Activated CD8-positive, alpha-beta T cell treated with anti-CD3 and anti-CD28 coated beads, Interleukin-2, amount 10 ng/mL, durations not matched to agents 7 days and 5 days (primary cell): Measurements from ENCODE around the gene S1PR5. TPM values are rescaled to one million over a fixed set of nuclear protein-coding genes. Genes with fewer than 3 reads are reported as not detected.

Experiments used
- ATAC-seq: fragments of 150-1000 bp; cut with Tn5 transposase; one replicate; pipeline ENCODE4 v1.10.0; 2021; ENCODE audit warnings: moderate library complexity
- CTCF ChIA-PET: fragments of 350-600 bp; sonication (Branson Sonifier 250); formaldehyde crosslinking; loops from one replicate; lab custom pipeline; 2021; ENCODE audit warnings: antibody characterized with exemption; lab: Charles Lee
- POLR2A ChIA-PET: fragments of 350-600 bp; sonication (Branson Sonifier 250); formaldehyde crosslinking; loops from one replicate; lab custom pipeline; 2021; ENCODE audit warnings: antibody characterized with exemption; lab: Charles Lee
- DNase-seq: peaks from one replicate; pipeline ENCODE4 v3.0.0-alpha.2; 2020
- H3K27ac Mint-ChIP-seq: one replicate; pipeline ENCODE4 v1.8.0; 2021; ENCODE audit warnings: mild to moderate bottlenecking, mixed read lengths
- H3K27me3 Mint-ChIP-seq: one replicate; pipeline ENCODE4 v1.8.0; 2021; ENCODE audit warnings: low read depth, mixed read lengths
- H3K36me3 Mint-ChIP-seq: one replicate; pipeline ENCODE4 v1.8.0; 2021; ENCODE audit warnings: low read depth, mixed read lengths
- H3K4me1 Mint-ChIP-seq: one replicate; pipeline ENCODE4 v1.8.0; 2021; ENCODE audit warnings: low read depth, mixed read lengths
- H3K4me3 Mint-ChIP-seq: one replicate; pipeline ENCODE4 v1.8.0; 2021; ENCODE audit warnings: mild to moderate bottlenecking, mixed read lengths
- H3K9me3 Mint-ChIP-seq: one replicate; pipeline ENCODE4 v1.8.0; 2022; ENCODE audit warnings: mixed read lengths; ENCODE audit not compliant: insufficient read depth
- total RNA-seq, 2 experiments: library from RNA; stranded (reverse); gene quantifications; one replicate each; pipeline ENCODE4 v1.2.3, GENCODE V29; 2021

S1PR5 gene
- total RNA-seq, 2 experiments from 2014 or later, result 0.89 to 0.95 TPM

GRCh38 chr19:10514211-10515145 is 2.8 kb downstream of the S1PR5 start:
- DNase-seq (peak; percentile 67), ATAC-seq (peak; percentile 76)
- H3K27me3 Mint-ChIP-seq, result peaks cover 56% of the 10 kb centered on the region
- no peaks in the 10 kb centered on the region for H3K36me3 Mint-ChIP-seq
- POLR2A ChIA-PET, result no interaction called here
- H3K9me3 Mint-ChIP-seq, result no peaks in the 10 kb centered on the region
- H3K4me1 Mint-ChIP-seq, result peaks cover 46% of the 10 kb centered on the region
- peak overlapping the region; percentile 69 for H3K4me3 Mint-ChIP-seq
- H3K27ac Mint-ChIP-seq, result no peak overlapping the region
- CTCF ChIA-PET, result no interaction called here

GRCh38 chr19:10513223-10513622 is 4.0 kb downstream of the S1PR5 start:
- H3K36me3 Mint-ChIP-seq, result no peaks in the 10 kb centered on the region
- H3K4me3 Mint-ChIP-seq, result peak overlapping the region; percentile 3
- peaks cover 44% of the 10 kb centered on the region for H3K27me3 Mint-ChIP-seq
- ATAC-seq (no peak), DNase-seq (no peak)
- ChIA-PET CTCF (interaction anchor here (1.1 kb wide), 1 partner anchor 186 kb away, joined by 3 read pairs; no protein-coding TSS in a partner anchor), POLR2A (interaction anchor here (0.6 kb wide), 2 partner anchors 36 to 40 kb away, joined by 3 to 4 read pairs; no protein-coding TSS in a partner anchor)
- peaks cover 45% of the 10 kb centered on the region for H3K4me1 Mint-ChIP-seq
- H3K9me3 Mint-ChIP-seq, result no peaks in the 10 kb centered on the region
- no peak overlapping the region for H3K27ac Mint-ChIP-seq

- Mint-ChIP-seq H3K4me1 (peaks cover 43% of the 10 kb centered on the region), H3K9me3 (no peaks in the 10 kb centered on the region), H3K27me3 (peaks cover 29% of the 10 kb centered on the region), H3K36me3 (no peaks in the 10 kb centered on the region), H3K27ac (no peak overlapping the region), H3K4me3 (no peak overlapping the region)
- ATAC-seq (no peak), DNase-seq (peak; percentile 73)
- ChIA-PET POLR2A (no interaction called here), CTCF (interaction anchor here (1.3 to 5.3 kb wide), 3 partner anchors 35 to 189 kb away, joined by 3 to 34 read pairs (median 9); no protein-coding TSS in a partner anchor)
Measured at GRCh38 chr19:10510301-10510802, 6.9 kb downstream of the S1PR5 start.

DNA sequence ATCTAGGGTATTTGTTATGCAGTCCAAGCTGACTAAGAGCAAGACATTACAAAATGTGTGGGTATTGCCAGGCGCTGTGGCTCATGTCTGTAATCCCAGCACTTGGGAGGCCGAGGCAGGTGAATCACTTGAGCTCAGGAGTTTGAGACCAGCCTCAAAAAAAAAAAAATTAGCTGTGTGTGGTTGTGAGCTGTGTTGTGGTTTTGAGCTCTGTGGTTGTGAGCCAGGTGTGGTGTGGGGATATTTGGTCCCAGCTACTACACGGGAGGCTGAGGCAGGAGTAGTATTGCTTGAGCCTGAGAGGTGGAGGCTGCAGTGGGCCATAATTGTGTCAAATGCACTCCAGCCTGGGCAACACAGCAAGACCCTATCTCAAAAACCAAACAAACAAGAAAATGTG is 8.5 kb downstream of the S1PR5 start:
- ChIA-PET POLR2A (interaction anchor here (0.6 to 1.4 kb wide), 2 partner anchors 43 to 114 kb away, joined by 4 read pairs; no protein-coding TSS in a partner anchor), CTCF (interaction anchor here (0.6 to 5.3 kb wide), 18 partner anchors 14 to 344 kb away, joined by 3 to 34 read pairs (median 3); partner anchors contain the start of genes QTRT1 and RAVER1)
- ATAC-seq (peak; percentile 50), DNase-seq (no peak)
- Mint-ChIP-seq H3K27ac (peak overlapping the region; percentile 43), H3K4me3 (no peak overlapping the region), H3K36me3 (no peaks in the 10 kb centered on the region), H3K27me3 (peaks cover 15% of the 10 kb centered on the region), H3K4me1 (peaks cover 32% of the 10 kb centered on the region), H3K9me3 (no peaks in the 10 kb centered on the region)

- no peak overlapping the region for H3K27ac Mint-ChIP-seq
- DNase-seq, result no peak
Measured at GRCh38 chr19:10508036-10508435, 9.2 kb downstream of the S1PR5 start.

GRCh38 chr19:10505583-10506229 is 11.5 kb downstream of the S1PR5 start:
- Mint-ChIP-seq H3K9me3 (no peaks in the 10 kb centered on the region), H3K4me1 (peaks cover 36% of the 10 kb centered on the region), H3K27me3 (no peaks in the 10 kb centered on the region), H3K36me3 (peaks cover 8% of the 10 kb centered on the region), H3K4me3 (peak overlapping the region; percentile 28), H3K27ac (no peak overlapping the region)
- ChIA-PET POLR2A (interaction anchor here (0.7 to 1.1 kb wide), 2 partner anchors 56 to 62 kb away, joined by 4 to 5 read pairs; no protein-coding TSS in a partner anchor), CTCF (interaction anchor here (0.6 to 1.9 kb wide), 18 partner anchors 9 to 358 kb away, joined by 3 to 13 read pairs (median 4); partner anchors contain the start of gene KRI1)
- ATAC-seq, result peak; percentile 18
- DNase-seq, result peak; percentile 89

More at GRCh38 chr19:10508036-10508435, 9.2 kb downstream of the S1PR5 start:
- no peak overlapping the region for H3K4me3 Mint-ChIP-seq
- ChIA-PET CTCF (interaction anchor here (0.6 to 5.3 kb wide), 13 partner anchors 16 to 343 kb away, joined by 3 to 34 read pairs (median 4); partner anchors contain the start of genes QTRT1 and RAVER1), POLR2A (interaction anchor here (0.6 to 1.4 kb wide), 2 partner anchors 44 to 80 kb away, joined by 3 to 4 read pairs; no protein-coding TSS in a partner anchor)
- peaks cover 9% of the 10 kb centered on the region for H3K27me3 Mint-ChIP-seq
- no peaks in the 10 kb centered on the region for H3K9me3 Mint-ChIP-seq
- H3K4me1 Mint-ChIP-seq, result peaks cover 30% of the 10 kb centered on the region
- ATAC-seq, result no peak
- H3K36me3 Mint-ChIP-seq, result no peaks in the 10 kb centered on the region

DNA sequence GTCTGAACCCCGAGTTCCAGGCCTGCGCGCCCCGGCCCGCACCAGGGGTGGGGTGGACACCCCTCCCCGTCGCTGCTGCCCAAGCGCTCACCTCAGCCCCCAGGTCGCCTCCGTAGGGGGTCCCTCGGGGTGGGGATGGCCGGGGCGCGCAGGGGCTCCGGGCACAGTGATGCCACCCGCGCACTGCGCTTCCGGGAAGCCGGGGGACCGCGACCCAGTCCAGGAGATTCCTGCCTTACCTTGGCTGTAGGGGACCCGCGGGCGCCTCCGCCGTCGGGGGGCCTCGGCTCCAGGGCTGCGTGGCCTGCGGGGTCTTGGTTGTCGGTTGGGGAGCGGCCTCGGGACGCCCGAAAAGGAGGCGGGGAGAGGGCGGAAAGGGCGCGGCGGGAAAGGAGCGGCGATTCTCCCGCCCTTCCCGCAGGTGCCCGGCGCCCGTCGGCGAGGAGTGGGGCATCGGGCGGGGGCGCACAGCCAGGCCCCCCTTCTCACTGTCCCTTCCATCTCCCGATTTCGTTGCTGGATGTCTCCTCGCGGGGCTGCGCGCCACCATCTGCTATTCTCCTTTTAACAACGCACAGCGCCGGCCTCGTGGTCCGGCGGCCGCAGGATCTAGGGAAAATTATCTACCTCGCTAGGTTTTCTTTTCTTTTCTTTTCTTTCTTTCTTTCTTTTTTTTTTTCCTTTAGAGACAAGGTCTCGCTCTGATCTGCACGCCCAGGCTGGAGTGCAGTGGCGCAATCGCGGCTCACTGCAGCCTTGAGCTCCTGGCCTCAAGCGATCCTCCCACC is 14.1 kb downstream of the S1PR5 start, which contains the start of gene KEAP1:
Gene KEAP1 (minus strand): TSS at position 355 of the 788 bp plus-strand sequence. CDS start 3,323 bp downstream, outside the sequence.
- peak; percentile 51 for DNase-seq
- ATAC-seq, result peak; percentile 40
- Mint-ChIP-seq H3K27ac (peak within 1 kb of the TSS; percentile 95), H3K4me3 (peak within 1 kb of the TSS; percentile 88), H3K36me3 (peaks cover 23% of the 10 kb centered on the region), H3K4me1 (peaks cover 41% of the 10 kb centered on the region), H3K9me3 (no peaks in the 10 kb centered on the region), H3K27me3 (no peaks in the 10 kb centered on the region)
- ChIA-PET CTCF (interaction anchor here (0.9 to 1.1 kb wide), 4 partner anchors 20 to 78 kb away, joined by 3 read pairs; partner anchors contain the start of gene KRI1), POLR2A (interaction anchor here (0.7 to 1.4 kb wide), 4 partner anchors 40 to 85 kb away, joined by 3 to 4 read pairs (median 4); no protein-coding TSS in a partner anchor)

DNA sequence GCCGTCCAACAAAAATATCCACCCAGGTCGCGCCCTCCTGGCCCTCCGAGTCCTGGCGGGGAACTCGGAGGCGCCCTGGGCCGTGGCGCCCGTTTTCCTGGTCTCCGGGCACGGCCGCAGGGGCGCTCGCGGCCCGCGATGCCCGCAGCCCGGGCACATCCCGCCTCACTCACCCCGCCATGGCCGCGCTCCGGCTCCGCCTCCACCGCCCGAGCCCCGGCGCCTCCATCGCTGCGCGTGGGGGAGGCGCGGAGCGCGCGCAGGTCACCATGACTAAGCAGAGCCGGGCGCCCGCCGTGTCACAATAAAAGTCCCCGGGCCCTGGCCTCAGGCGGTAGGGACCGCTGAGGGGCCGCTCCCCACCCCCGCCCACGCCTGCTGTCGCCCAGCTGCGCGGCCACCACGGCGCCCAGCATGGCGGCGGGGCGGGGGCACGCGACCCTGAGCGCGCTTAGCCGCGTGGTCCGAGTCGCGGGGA is 14.7 kb downstream of the S1PR5 start:
- peak; percentile 92 for ATAC-seq

DNA sequence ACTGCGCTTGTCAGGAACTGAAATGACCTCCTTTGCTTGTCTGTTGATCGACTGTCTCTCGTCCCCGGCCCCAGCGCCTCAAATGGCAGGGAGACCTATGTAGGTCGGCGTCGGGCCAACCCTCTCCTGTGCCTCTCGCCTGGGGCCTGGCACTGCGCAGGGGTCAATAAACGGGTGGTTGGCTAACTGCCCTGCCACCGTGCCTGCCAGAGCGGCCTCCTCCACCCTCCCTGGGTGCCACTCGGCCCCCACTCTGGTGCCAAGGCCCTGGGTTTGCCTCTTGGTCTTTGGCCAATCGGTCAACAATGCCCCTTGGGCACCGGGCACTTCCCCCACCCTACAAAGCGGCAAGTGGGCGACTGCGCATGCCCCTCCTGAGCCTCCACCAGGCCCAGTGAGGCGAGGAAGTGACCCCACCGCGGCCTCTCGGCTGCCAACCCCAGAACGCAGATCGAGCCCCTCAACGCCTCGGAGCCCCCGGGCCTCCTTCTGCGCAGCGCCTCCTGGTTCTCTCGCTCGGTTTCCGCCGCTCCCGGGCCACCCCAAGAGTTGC is 15.2 kb downstream of the S1PR5 start:
- Mint-ChIP-seq H3K27ac (peak overlapping the region; percentile 84), H3K4me1 (peaks cover 43% of the 10 kb centered on the region), H3K9me3 (no peaks in the 10 kb centered on the region), H3K27me3 (no peaks in the 10 kb centered on the region), H3K36me3 (peaks cover 29% of the 10 kb centered on the region), H3K4me3 (peak overlapping the region; percentile 88)
- DNase-seq (peak; percentile 53), ATAC-seq (peak; percentile 20)
- POLR2A ChIA-PET, result interaction anchor here (0.7 kb wide), 1 partner anchor 74 kb away, joined by 4 read pairs; no protein-coding TSS in a partner anchor
- CTCF ChIA-PET, result interaction anchor here (1.8 kb wide), 1 partner anchor 10 kb away, joined by 8 read pairs; no protein-coding TSS in a partner anchor

More for the DNA sequence above, 14.7 kb downstream of the S1PR5 start:
- Mint-ChIP-seq H3K27me3 (no peaks in the 10 kb centered on the region), H3K27ac (peak overlapping the region; percentile 84), H3K36me3 (peaks cover 25% of the 10 kb centered on the region), H3K4me1 (peaks cover 39% of the 10 kb centered on the region), H3K4me3 (peak overlapping the region; percentile 88), H3K9me3 (no peaks in the 10 kb centered on the region)
- CTCF ChIA-PET, result no interaction called here
- POLR2A ChIA-PET, result interaction anchor here (0.7 to 1.4 kb wide), 3 partner anchors 41 to 84 kb away, joined by 3 to 4 read pairs (median 4); no protein-coding TSS in a partner anchor
- peak; percentile 95 for DNase-seq

- Mint-ChIP-seq H3K36me3 (peaks cover 35% of the 10 kb centered on the region), H3K27ac (peak overlapping the region; percentile 69), H3K9me3 (no peaks in the 10 kb centered on the region), H3K27me3 (no peaks in the 10 kb centered on the region), H3K4me3 (peak overlapping the region; percentile 55), H3K4me1 (peaks cover 36% of the 10 kb centered on the region)
- ATAC-seq, result no peak
- ChIA-PET POLR2A (interaction anchor here (0.7 to 1.0 kb wide), 2 partner anchors 10 to 66 kb away, joined by 3 to 4 read pairs; no protein-coding TSS in a partner anchor), CTCF (interaction anchor here (1.2 to 1.8 kb wide), 3 partner anchors 8 to 112 kb away, joined by 3 to 8 read pairs (median 4); no protein-coding TSS in a partner anchor)
- no peak for DNase-seq
Measured at GRCh38 chr19:10500247-10500592, 17.0 kb downstream of the S1PR5 start.
